ENCODE measurements around the gene MACF1.

MACF1 gene

GRCh38 chr1:39427374-39427773 is 222.9 kb downstream of the MACF1 start:
- Histone ChIP-seq H3K79me1 (ENCODE audit: low read length) (no peaks in the 10 kb centered on the region), H3K18ac (ENCODE audit: low read length) (no peak overlapping the region), H3K36me3 (ENCODE audit: control insufficient read depth in 1 of 2, insufficient read depth in 2 of 2, low read length in 2 of 2) (peaks cover 12 to 22% of the 10 kb centered on the region in 2 experiments), H4K12ac (ENCODE audit: low read depth, low read length) (no peak overlapping the region), H2BK5ac (ENCODE audit: low read depth, low read length, poor library complexity) (no peak overlapping the region), H2AK5ac (ENCODE audit: low read length) (no peak overlapping the region), H3K27me3 (ENCODE audit: insufficient read depth, low read length) (no peaks in the 10 kb centered on the region), H3K4me1 (ENCODE audit: control insufficient read depth in 1 of 2, insufficient read depth in 2 of 2, low read length in 2 of 2) (no peaks in the 10 kb centered on the region), H3K23ac (ENCODE audit: low read length) (no peak overlapping the region), H3K14ac (ENCODE audit: low read length) (no peak overlapping the region), H2BK12ac (ENCODE audit: low read length) (no peak overlapping the region), H4K91ac (ENCODE audit: low read depth, low read length) (no peak overlapping the region), H2AFZ (ENCODE audit: insufficient read depth, low read length, poor library complexity) (no peak overlapping the region), H2BK120ac (ENCODE audit: insufficient read depth, low read length, poor library complexity) (no peak overlapping the region), H3K9ac (ENCODE audit: low read length) (no peak overlapping the region), H3K4me3 (ENCODE audit: low read depth, low read length) (no peak overlapping the region), H3K27ac (ENCODE audit: low read depth, low read length) (no peak overlapping the region), H3K9me3 (ENCODE audit: insufficient read depth, low read depth, low read length) (no peaks in the 10 kb centered on the region), H3K4me2 (ENCODE audit: low read length) (no peak overlapping the region), H3K79me2 (ENCODE audit: control insufficient read depth, insufficient read depth, low read length, poor library complexity) (no peaks in the 10 kb centered on the region), H4K8ac (ENCODE audit: low read depth, low read length) (no peak overlapping the region), H3K4ac (ENCODE audit: low read depth, low read length) (no peak overlapping the region)
- DNase-seq, result no peak
- WGBS (ENCODE audit: extremely low coverage, insufficient coverage, insufficient read length), result no CpG with 5 or more reads among the region's 1 CpG

- no peak for DNase-seq
- Histone ChIP-seq H3K27ac (ENCODE audit: low read depth, low read length) (no peak overlapping the region), H2AFZ (ENCODE audit: insufficient read depth, low read length, poor library complexity) (no peak overlapping the region), H3K4me2 (ENCODE audit: low read length) (no peak overlapping the region), H3K79me1 (ENCODE audit: low read length) (no peaks in the 10 kb centered on the region), H2AK5ac (ENCODE audit: low read length) (no peak overlapping the region), H3K23ac (ENCODE audit: low read length) (no peak overlapping the region), H3K4me1 (ENCODE audit: control insufficient read depth in 1 of 2, insufficient read depth in 2 of 2, low read length in 2 of 2) (no peaks in the 10 kb centered on the region), H3K79me2 (ENCODE audit: control insufficient read depth, insufficient read depth, low read length, poor library complexity) (no peaks in the 10 kb centered on the region), H3K14ac (ENCODE audit: low read length) (no peak overlapping the region), H3K4me3 (ENCODE audit: low read depth, low read length) (no peak overlapping the region), H4K91ac (ENCODE audit: low read depth, low read length) (no peak overlapping the region), H3K36me3 (ENCODE audit: control insufficient read depth in 1 of 2, insufficient read depth in 2 of 2, low read length in 2 of 2) (peaks cover 12 to 21% of the 10 kb centered on the region in 2 experiments), H4K12ac (ENCODE audit: low read depth, low read length) (no peak overlapping the region), H3K4ac (ENCODE audit: low read depth, low read length) (no peak overlapping the region), H3K9ac (ENCODE audit: low read length) (no peak overlapping the region), H2BK12ac (ENCODE audit: low read length) (no peak overlapping the region), H2BK120ac (ENCODE audit: insufficient read depth, low read length, poor library complexity) (no peak overlapping the region), H4K8ac (ENCODE audit: low read depth, low read length) (no peak overlapping the region), H3K27me3 (ENCODE audit: insufficient read depth, low read length) (no peaks in the 10 kb centered on the region), H2BK5ac (ENCODE audit: low read depth, low read length, poor library complexity) (no peak overlapping the region), H3K9me3 (ENCODE audit: insufficient read depth, low read depth, low read length) (no peaks in the 10 kb centered on the region), H3K18ac (ENCODE audit: low read length) (no peak overlapping the region)
- no CpG with 5 or more reads among the region's 4 CpGs for WGBS (ENCODE audit: extremely low coverage, insufficient coverage, insufficient read length)
These were observed 223.4 kb downstream of the MACF1 start for GRCh38 chr1:39427912-39428311.

GRCh38 chr1:39431927-39432326 is 227.4 kb downstream of the MACF1 start:
- H3K14ac ChIP-seq (ENCODE audit: low read length), result no peak overlapping the region
- no CpG with 5 or more reads among the region's 5 CpGs for WGBS (ENCODE audit: extremely low coverage, insufficient coverage, insufficient read length)
- H3K4ac ChIP-seq (ENCODE audit: low read depth, low read length), result no peak overlapping the region
- no peak overlapping the region for H3K4me2 ChIP-seq (ENCODE audit: low read length)
- peaks cover 19 to 27% of the 10 kb centered on the region in 2 experiments for H3K36me3 ChIP-seq (ENCODE audit: control insufficient read depth in 1 of 2, insufficient read depth in 2 of 2, low read length in 2 of 2)
- no peak overlapping the region for H3K23ac ChIP-seq (ENCODE audit: low read length)
- no peaks in the 10 kb centered on the region for H3K4me1 ChIP-seq (ENCODE audit: control insufficient read depth in 1 of 2, insufficient read depth in 2 of 2, low read length in 2 of 2)
- no peak for DNase-seq
- no peak overlapping the region for H2AK5ac ChIP-seq (ENCODE audit: low read length)
- H3K9me3 ChIP-seq (ENCODE audit: insufficient read depth, low read depth, low read length), result no peaks in the 10 kb centered on the region
- H3K4me3 ChIP-seq (ENCODE audit: low read depth, low read length), result no peak overlapping the region
- H3K27me3 ChIP-seq (ENCODE audit: insufficient read depth, low read length), result no peaks in the 10 kb centered on the region
- H3K9ac ChIP-seq (ENCODE audit: low read length), result no peak overlapping the region
- no peaks in the 10 kb centered on the region for H3K79me2 ChIP-seq (ENCODE audit: control insufficient read depth, insufficient read depth, low read length, poor library complexity)
- no peak overlapping the region for H4K8ac ChIP-seq (ENCODE audit: low read depth, low read length)
- no peak overlapping the region for H4K12ac ChIP-seq (ENCODE audit: low read depth, low read length)
- no peak overlapping the region for H2AFZ ChIP-seq (ENCODE audit: insufficient read depth, low read length, poor library complexity)
- no peaks in the 10 kb centered on the region for H3K79me1 ChIP-seq (ENCODE audit: low read length)
- H3K18ac ChIP-seq (ENCODE audit: low read length), result no peak overlapping the region
- H4K91ac ChIP-seq (ENCODE audit: low read depth, low read length), result no peak overlapping the region
- no peak overlapping the region for H2BK5ac ChIP-seq (ENCODE audit: low read depth, low read length, poor library complexity)
- no peak overlapping the region for H2BK12ac ChIP-seq (ENCODE audit: low read length)
- H3K27ac ChIP-seq (ENCODE audit: low read depth, low read length), result no peak overlapping the region
- H2BK120ac ChIP-seq (ENCODE audit: insufficient read depth, low read length, poor library complexity), result no peak overlapping the region

GRCh38 chr1:39434797-39435395 is 230.4 kb downstream of the MACF1 start:
- Histone ChIP-seq H3K4me1 (ENCODE audit: control insufficient read depth in 1 of 2, insufficient read depth in 2 of 2, low read length in 2 of 2) (no peaks in the 10 kb centered on the region), H3K14ac (ENCODE audit: low read length) (no peak overlapping the region), H4K12ac (ENCODE audit: low read depth, low read length) (no peak overlapping the region), H3K79me1 (ENCODE audit: low read length) (no peaks in the 10 kb centered on the region), H2BK120ac (ENCODE audit: insufficient read depth, low read length, poor library complexity) (no peak overlapping the region), H2BK12ac (ENCODE audit: low read length) (no peak overlapping the region), H4K91ac (ENCODE audit: low read depth, low read length) (no peak overlapping the region), H2AK5ac (ENCODE audit: low read length) (no peak overlapping the region), H3K4ac (ENCODE audit: low read depth, low read length) (no peak overlapping the region), H3K9me3 (ENCODE audit: insufficient read depth, low read depth, low read length) (no peaks in the 10 kb centered on the region), H3K36me3 (ENCODE audit: control insufficient read depth in 1 of 2, insufficient read depth in 2 of 2, low read length in 2 of 2) (peaks cover 20 to 31% of the 10 kb centered on the region in 2 experiments), H3K9ac (ENCODE audit: low read length) (no peak overlapping the region), H3K27me3 (ENCODE audit: insufficient read depth, low read length) (no peaks in the 10 kb centered on the region), H3K4me3 (ENCODE audit: low read depth, low read length) (no peak overlapping the region), H3K18ac (ENCODE audit: low read length) (no peak overlapping the region), H3K27ac (ENCODE audit: low read depth, low read length) (no peak overlapping the region), H4K8ac (ENCODE audit: low read depth, low read length) (no peak overlapping the region), H3K23ac (ENCODE audit: low read length) (no peak overlapping the region), H2BK5ac (ENCODE audit: low read depth, low read length, poor library complexity) (no peak overlapping the region), H3K4me2 (ENCODE audit: low read length) (no peak overlapping the region), H3K79me2 (ENCODE audit: control insufficient read depth, insufficient read depth, low read length, poor library complexity) (no peaks in the 10 kb centered on the region), H2AFZ (ENCODE audit: insufficient read depth, low read length, poor library complexity) (no peak overlapping the region)
- DNase-seq, result peak; percentile 42 to 80
- no CpG with 5 or more reads among the region's 3 CpGs for WGBS (ENCODE audit: extremely low coverage, insufficient coverage, insufficient read length)
